Superior temporal gyrus (tissue), 1 donor: Measurements from ENCODE around the gene GNG13.

Experiments used
- DNase-seq: peaks from one replicate; pipeline ENCODE4 v3.0.0-alpha.2; 2016; ENCODE audit errors: extremely low spot score

The GNG13 gene

GRCh38 chr16:794091-794822, 6.3 kb downstream of the GNG13 start:
- no peak for DNase-seq

DNA sequence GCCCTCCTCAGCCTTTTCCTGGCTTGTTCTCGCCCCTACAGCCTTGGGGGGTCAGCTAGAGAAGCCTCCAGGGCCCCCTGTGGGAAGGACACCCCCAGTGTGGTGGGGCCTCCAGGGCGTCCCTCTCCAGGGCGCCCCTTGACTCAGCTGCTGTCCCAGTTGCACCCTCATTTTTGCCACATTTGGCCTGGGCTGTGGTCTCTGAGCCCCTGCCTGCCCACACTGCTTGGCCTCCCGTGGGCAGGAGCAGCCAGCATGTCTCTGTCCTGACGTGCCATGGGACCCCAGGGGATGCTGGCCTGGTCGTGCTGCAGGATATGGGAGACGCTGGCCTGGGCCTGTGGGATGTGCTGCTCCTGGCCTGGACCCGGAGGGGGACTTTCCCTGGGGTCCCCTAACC, 7.1 kb downstream of the GNG13 start:
- no peak for DNase-seq

DNA sequence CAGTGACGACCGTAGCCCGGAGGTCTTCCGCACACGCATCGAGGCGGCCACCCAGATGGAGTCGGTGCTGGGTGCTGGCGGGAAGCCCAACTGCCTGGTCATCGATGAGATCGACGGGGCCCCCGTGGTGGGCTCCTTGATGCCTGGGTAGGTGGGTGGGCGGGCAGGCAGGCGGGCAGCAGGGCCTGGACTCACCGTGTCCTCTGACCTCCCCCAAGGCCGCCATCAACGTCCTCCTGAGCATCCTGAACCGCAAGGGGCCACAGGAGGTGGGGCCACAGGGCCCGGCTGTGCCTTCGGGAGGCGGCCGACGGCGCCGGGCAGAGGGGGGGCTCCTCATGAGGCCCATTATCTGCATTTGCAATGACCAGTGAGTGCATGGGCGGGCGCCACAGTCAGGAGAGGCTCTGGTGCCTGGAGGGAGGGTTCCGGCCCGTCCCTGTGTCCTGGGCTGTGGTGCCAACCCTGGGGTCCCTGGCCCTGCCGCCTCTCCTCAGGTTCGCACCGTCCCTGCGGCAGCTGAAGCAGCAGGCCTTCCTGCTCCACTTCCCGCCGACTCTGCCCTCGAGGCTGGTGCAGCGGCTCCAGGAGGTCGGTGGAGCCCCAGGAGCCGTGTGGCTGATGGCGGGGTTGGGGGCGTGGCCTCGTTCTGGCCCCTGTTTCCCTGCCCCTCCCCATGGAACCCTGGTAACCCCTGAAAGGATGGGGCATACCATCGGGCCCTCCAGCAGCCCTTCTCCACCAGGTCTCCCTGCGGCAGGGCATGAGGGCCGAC, 8.1 kb downstream of the GNG13 start:
- no peak for DNase-seq

DNA sequence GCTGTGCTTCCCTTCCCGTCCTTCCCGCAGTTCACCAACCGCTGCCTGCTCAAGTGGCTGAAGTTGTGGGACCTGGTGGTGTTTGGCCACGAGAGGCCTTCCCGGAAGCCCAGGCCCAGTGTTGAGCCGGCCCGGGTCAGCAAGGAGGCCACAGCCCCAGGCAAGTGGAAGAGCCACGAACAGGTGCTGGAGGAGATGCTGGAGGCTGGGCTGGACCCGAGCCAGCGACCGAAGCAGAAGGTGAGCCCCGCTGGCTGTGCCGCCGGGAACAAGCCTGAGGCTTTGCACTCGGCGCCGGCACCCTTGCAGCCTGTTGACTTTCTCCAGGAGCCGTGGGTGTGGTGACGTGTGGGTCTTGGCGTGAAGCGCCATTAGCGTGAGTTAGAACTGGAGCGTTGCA, 9.4 kb downstream of the GNG13 start:
- DNase-seq, result no peak

DNA sequence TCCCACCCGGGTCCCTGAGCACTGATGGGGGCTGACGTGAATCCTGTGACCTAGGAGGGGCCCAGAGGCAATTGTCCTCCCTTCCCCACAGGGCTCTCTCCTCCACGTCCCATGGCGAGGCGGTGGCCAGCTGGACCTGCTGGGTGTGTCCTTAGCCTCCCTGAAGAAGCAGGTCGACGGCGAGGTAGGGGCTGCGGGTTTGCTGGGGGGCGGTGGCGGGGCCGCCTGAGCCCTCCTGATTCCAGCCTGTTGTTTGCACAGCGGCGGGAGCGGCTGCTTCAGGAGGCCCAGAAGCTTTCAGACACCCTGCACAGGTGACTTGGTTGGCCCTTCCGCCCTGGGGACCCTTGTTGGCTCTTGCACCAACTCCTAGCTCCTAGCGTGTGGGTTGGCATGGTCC, 10.4 kb downstream of the GNG13 start:
- no peak for DNase-seq

DNA sequence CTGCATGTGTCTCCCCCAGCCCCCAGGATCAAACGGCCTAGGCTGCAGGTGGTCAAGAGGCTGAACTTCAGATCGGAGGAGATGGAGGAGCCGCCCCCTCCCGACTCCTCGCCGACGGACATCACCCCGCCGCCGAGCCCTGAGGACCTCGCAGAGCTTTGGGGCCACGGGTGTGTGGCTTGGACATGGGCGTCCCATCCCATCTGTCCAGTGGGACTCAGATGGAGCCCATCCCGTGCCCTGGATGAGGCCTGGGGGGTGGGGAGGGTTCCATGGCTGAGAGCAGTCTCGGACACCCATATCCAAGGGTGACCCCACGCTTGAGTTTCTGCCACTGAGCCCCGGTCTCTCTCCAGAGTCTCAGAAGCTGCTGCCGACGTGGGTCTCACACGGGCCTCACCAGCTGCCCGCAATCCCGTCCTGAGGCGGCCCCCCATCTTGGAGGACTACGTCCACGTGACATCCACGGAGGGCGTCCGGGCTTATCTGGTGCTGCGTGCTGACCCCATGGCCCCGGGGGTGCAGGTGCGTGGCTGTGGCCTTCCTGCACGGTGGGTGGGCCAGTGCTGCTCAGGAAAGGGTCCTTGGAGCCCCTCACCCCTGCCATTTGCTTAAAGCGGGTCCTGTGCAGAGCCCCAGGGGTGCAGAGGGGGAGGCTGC, 11.2 kb downstream of the GNG13 start:
- DNase-seq, result no peak

GRCh38 chr16:788399-789126, 12.0 kb downstream of the GNG13 start, which contains the start of gene CHTF18:
CHTF18 (plus strand) TSS chr16:788620; CDS start chr16:788685, 65 bp downstream.
- DNase-seq, result peak; percentile 86

DNA sequence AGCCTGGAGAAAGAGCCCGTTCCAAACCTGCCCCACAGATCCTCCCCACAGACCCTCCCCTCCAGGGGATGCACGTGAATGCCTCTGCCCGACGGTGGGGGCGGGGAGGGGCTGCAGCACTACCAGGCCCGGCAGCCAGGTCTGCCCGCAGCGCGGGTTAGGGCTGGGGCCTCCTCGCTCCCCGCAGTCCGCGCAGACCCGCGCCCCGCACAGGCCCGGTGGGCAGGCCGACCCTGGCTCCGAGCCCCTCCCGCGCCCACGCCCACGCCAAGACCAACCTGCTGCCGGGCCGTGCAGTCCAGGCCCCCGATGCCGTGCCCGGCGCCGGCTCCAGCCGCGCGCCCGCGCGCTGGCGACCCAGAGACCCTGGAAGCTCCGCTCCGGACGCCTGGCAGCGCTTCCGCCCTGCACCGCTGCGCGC, 12.5 kb downstream of the GNG13 start, which contains the start of gene RPUSD1:
TSS of gene RPUSD1 (minus strand) at position 404 of the 421 bp plus-strand sequence. CDS start 644 bp downstream, outside the sequence.
- DNase-seq, result no peak

GRCh38 chr16:787321-787966, 13.1 kb downstream of the GNG13 start:
- DNase-seq, result no peak

- DNase-seq, result peak; percentile 38
These were observed 14.7 kb downstream of the GNG13 start for GRCh38 chr16:785563-786535.

GRCh38 chr16:784431-784830, 16.1 kb downstream of the GNG13 start:
- DNase-seq, result no peak

DNA sequence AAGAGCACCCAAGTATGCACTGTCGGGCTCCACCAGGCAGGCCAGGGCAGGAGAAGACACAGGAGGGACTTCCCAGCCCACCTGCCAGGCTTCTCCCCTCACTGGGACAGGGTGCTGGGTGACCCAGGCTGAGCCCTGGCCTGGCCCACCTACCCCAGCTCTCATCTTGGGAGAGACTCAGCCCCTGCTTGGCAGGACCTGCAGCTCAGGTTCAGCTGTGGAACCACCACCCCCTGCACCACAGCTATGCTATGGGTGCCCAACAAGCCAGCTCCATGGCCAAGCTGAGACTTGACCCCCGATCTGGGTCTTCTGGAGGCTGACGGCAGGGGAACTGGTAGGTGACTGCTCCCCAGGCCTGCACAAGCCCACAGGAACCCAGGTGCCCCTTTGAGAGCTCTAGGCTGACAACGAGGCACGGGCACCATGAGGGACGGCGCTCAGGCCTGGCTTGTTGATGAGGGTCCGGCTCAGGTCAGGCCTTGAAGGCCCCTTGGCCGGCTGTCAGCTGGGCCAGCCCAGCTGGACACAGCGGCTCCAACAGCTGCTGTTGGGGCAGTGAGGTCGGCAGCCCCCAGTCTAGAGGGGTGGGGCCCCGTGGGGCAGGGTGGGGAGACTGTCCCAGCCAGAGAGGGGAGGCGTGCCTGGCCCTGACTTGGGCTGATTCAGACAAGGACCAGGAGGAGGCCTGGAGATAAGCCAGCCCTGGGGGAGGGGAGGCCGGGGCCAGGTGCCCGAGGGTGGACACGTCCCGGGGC, 17.0 kb downstream of the GNG13 start:
- DNase-seq, result no peak

DNA sequence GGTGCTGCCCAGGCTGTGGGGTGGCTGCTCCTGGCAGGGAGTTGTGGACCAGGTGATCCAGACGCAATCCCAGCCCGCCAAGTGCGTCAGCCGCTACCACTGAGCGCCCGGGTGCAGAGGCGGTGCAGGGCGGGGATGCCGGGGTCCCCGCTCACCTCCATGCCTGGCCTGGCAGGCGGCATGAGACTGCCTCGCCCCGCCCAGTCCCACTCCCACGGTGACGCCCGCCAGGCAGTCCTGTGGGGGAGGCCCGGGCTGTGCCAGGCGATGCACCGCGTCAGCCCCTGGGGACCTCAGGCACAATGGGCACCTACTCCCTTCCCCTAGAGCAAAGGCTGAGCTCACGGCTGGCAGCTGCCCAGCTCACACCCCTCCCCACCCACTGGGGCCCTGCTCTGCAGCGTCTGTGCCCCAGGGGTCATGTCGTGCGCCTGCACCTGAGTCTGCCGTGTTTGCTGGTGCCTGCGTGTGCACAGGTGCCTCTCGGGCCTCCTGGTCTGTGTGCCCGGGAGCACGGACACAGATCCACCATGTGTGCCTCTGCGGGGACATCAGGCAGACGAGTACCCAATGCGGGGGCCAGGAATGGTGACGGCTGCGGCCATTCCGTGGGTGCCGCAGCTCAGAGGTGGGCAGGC, 17.6 kb downstream of the GNG13 start:
- DNase-seq, result no peak

- no peak for DNase-seq
These were observed 18.3 kb downstream of the GNG13 start for GRCh38 chr16:782258-782657.

GRCh38 chr16:781346-782010, 19.1 kb downstream of the GNG13 start:
- DNase-seq, result no peak

GRCh38 chr16:780296-780695, 20.2 kb downstream of the GNG13 start:
- DNase-seq, result no peak

DNA sequence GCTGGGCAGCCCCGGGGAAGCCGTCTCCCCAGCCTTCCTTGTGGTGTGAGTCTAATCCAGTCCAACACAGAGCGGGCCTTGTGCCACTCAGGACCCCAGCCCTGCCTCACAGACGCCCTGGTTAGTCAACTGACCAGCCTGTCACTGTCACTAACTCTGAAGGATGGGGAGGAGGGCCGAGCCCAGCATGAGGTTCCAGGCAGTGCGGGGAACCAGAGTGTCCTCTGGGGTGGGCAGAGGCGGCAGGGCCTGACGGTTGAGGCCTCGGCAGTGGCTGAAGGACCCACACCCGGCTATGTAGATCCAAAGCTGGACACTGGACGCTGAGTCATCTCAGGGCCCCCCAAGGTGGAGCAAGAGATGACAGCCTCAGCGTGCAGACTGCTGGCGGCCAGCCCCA, 21.0 kb downstream of the GNG13 start:
- no peak for DNase-seq

GRCh38 chr16:778909-779527, 21.5 kb downstream of the GNG13 start:
- DNase-seq, result no peak
